BE2C (cell line): ENCODE data around the gene TNS3.
"Not testable (repeated sequence)": the region's sequence is repeated elsewhere in the genome, so short reads cannot be mapped to it uniquely, and the experiment has no call there.

Experiments used
- DNase-seq: peaks from one replicate; pipeline ENCODE4 v3.0.0-alpha.2; 2020
- H3K27me3 ChIP-seq: fragments of 250-450 bp; sonication (Bioruptor Pico); 2 replicates; pipeline ENCODE4 v1.5.1; 2020; ENCODE audit warnings: mild to moderate bottlenecking
- H3K36me3 ChIP-seq: fragments of 250-450 bp; sonication (Bioruptor Pico); 2 replicates; pipeline ENCODE4 v1.5.1; 2020; ENCODE audit warnings: mild to moderate bottlenecking
- H3K4me1 ChIP-seq: fragments of 250-450 bp; sonication (Bioruptor Pico); 2 replicates; pipeline ENCODE4 v1.5.1; 2020
- H3K4me3 ChIP-seq: 2 replicates; pipeline ENCODE4 v1.5.1; 2011; ENCODE audit warnings: low read depth, low read length
- H3K9me3 ChIP-seq: fragments of 250-450 bp; sonication (Bioruptor Pico); 2 replicates; pipeline ENCODE4 v1.5.1; 2020
- CTCF ChIP-seq: IDR thresholded peaks from 2 replicates; pipeline ENCODE4 v1.5.1; 2012; ENCODE audit warnings: mild to moderate bottlenecking, low read depth, low read length

Gene TNS3

GRCh38 chr7:47604496-47604890 is 22.6 kb upstream of the TNS3 start:
- Histone ChIP-seq H3K36me3 (no peaks in the 10 kb centered on the region), H3K9me3 (no peaks in the 10 kb centered on the region; the same call in 1 of the 2 replicates), H3K27me3 (no peaks in the 10 kb centered on the region), H3K4me3 (no peak overlapping the region), H3K4me1 (no peaks in the 10 kb centered on the region)
- TF ChIP-seq CTCF = no peak
- DNase-seq = no peak

DNA sequence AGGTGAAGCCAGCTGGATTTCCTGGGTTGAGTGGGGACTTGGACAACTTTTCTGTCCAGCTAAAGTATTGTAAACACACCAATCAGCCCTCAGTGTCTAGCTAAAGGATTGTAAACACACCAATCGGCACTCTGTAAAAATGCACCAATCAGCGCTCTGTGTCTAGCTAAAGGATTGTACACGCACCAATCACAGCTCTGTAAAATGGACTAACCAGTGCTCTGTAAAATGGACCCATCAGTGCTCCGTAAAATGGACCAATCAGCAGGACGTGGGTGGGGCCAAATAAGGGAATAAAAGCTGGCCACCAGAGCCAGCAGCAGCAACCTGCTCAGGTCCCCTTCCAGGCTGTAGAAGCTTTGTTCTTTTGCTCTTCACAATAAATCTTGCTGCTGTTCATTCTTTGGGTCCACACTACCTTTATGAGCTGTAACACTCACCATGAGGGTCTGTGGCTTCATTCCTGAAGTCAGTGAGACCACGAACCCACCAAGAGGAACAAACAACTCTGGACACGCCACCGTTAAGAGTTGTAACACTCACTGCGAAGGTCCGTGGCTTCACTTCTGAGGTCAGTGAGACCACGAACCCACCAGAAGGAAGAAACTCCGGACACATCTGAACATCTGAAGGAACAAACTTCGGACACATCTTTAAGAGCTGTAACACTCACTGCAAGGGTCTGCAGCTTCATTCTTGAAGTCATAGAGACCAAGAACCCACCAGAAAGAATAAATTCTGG is 21.8 kb upstream of the TNS3 start:
- not testable (repeated sequence) for H3K4me3 ChIP-seq, DNase-seq, H3K36me3 ChIP-seq, H3K4me1 ChIP-seq, H3K27me3 ChIP-seq, H3K9me3 ChIP-seq

DNA sequence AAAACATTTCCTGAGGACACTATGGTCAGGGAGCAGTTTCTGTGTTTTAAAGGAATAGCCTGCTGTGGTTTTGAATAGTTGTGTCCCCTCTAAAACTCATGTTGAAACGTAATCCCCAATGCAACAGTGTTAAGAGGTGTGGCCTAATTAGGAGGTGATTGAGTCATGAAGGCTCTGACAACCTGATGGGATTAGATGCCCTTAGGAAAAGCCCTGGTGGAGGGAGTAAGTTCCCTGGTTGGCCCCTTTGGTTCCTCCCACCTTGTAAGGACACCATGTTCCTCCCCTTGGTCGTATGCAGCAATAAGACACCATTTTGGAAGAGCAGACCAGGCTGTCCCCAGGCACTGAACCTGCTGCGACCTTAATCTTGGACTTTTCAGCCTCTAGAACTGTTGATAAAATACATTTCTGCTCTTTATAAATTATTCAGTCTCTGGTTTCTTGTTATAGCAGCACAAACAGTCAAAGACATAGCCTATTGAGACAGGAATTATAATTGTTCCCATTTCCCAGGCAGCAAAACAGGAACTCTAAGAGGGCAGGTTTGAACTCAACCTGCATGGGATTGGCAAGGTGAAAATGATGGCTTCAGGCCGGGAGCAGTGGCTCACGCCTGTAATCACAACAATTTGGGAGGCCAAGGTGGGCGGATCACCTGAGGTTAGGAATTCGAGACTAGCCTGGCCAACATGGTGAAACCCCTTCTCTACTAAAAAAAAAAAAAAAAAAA is 20.5 kb upstream of the TNS3 start:
- H3K27me3 ChIP-seq = no peaks in the 10 kb centered on the region
- DNase-seq = no peak
- no peak overlapping the region for H3K4me3 ChIP-seq
- TF ChIP-seq CTCF = no peak
- H3K4me1 ChIP-seq = no peaks in the 10 kb centered on the region
- no peaks in the 10 kb centered on the region; the same call in none of the 2 replicates for H3K9me3 ChIP-seq
- no peaks in the 10 kb centered on the region for H3K36me3 ChIP-seq

- no peaks in the 10 kb centered on the region; the same call in none of the 2 replicates for H3K9me3 ChIP-seq
- no peaks in the 10 kb centered on the region for H3K4me1 ChIP-seq
- no peaks in the 10 kb centered on the region for H3K36me3 ChIP-seq
- no peak for TF ChIP-seq CTCF
- H3K4me3 ChIP-seq = no peak overlapping the region
- DNase-seq = no peak
- H3K27me3 ChIP-seq = no peaks in the 10 kb centered on the region
Measured at GRCh38 chr7:47601881-47602249, 20.0 kb upstream of the TNS3 start.

- no peak for DNase-seq
- Histone ChIP-seq H3K4me1 (no peaks in the 10 kb centered on the region), H3K27me3 (no peaks in the 10 kb centered on the region), H3K9me3 (no peaks in the 10 kb centered on the region; the same call in none of the 2 replicates), H3K4me3 (no peak overlapping the region), H3K36me3 (no peaks in the 10 kb centered on the region)
- TF ChIP-seq CTCF = no peak
Measured at GRCh38 chr7:47601119-47601880, 19.4 kb upstream of the TNS3 start.

DNA sequence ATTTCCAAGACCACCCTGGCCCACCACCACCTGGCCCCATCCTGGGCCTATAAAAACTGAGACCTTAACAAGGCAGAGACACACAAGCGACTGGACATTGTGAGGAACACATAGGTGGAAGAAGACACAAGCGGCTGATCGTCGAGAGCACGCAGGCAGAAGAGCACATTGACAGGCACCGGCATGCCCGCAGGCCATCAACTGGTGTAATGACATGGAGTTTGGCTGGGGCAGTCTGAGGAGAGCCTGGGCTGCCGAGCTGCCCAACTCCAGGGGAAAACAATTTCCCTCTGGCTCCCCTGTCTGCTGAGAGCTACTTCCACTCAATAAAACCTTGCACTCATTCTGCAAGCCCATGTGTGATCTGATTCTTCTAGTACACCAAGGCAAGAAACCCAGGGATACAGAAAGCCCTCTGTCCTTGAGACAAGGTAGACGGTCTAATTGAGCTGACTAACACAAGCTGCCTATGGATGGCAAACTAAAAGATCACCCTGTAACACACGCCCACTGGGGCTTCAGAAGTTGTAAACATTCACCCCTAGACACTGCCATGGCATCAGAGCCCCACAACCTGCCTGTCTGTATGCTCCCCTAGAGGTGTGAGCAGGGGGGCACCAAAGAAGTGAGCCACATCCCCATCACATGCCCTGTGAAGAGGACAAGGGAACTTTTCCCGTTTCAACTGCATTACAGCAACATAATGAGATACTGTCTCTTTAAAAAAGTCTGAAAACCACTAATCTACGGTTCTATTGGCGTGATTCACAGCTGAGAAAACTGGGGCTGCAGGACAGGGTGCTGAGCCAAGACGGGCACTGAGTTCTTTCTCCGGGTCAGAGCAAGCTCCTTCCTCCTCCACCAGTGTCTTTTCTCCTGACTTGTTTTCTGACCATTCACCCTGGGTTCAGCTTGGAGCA is 18.5 kb upstream of the TNS3 start:
- no peak overlapping the region for H3K4me3 ChIP-seq
- no peak for TF ChIP-seq CTCF
- H3K9me3 ChIP-seq = no peaks in the 10 kb centered on the region; the same call in none of the 2 replicates
- H3K27me3 ChIP-seq = no peaks in the 10 kb centered on the region
- no peaks in the 10 kb centered on the region for H3K36me3 ChIP-seq
- no peak for DNase-seq
- no peaks in the 10 kb centered on the region for H3K4me1 ChIP-seq
